Right atrium auricular region (tissue), 2 donors: ENCODE results near the gene TRPM6. TPM values are rescaled to one million over a fixed set of nuclear protein-coding genes. Genes with fewer than 3 reads are reported as not detected.

Experiments used
- DNase-seq: peaks from one replicate; pipeline ENCODE4 v3.0.0-alpha.2; 2019; ENCODE audit warnings: low spot score
- H3K27ac ChIP-seq, 2 donors: fragments of 200-600 bp; sonication (generic); 1 replicate in 1 of 2; 2 replicates in 1 of 2; pipeline ENCODE4 v1.5.1; 2016 to 2019
- H3K27me3 ChIP-seq, 2 donors: fragments of 200-600 bp; sonication (generic); one replicate each; pipeline versions ENCODE4 v1.5.1 to v1.6.0; 2017 to 2019
- H3K36me3 ChIP-seq: fragments of 200-600 bp; sonication (generic); one replicate; pipeline ENCODE4 v1.5.1; 2016
- H3K4me1 ChIP-seq, 2 donors: fragments of 200-600 bp; sonication (generic); one replicate each; pipeline versions ENCODE4 v1.5.1 to v1.6.0; 2017 to 2019
- H3K4me3 ChIP-seq, 2 donors: fragments of 200-600 bp; sonication (generic); 1 replicate in 1 of 2; 2 replicates in 1 of 2; pipeline ENCODE4 v1.5.1; 2017 to 2019; ENCODE audit warnings: mild to moderate bottlenecking in 1 of 2, moderate library complexity in 1 of 2
- H3K9me3 ChIP-seq, 2 donors: fragments of 200-600 bp; sonication (generic); one replicate each; pipeline ENCODE4 v1.5.1; 2019
- CTCF ChIP-seq, 2 donors: fragments of 200-600 bp; sonication (generic); IDR thresholded peaks; one replicate each; pipeline ENCODE4 v1.5.1; 2019; ENCODE audit warnings: antibody characterized with exemption in 2 of 2
- total RNA-seq, 2 donors: library from RNA; depleted of rRNA; stranded (reverse); fragments of >200 nt; gene quantifications; one replicate each; pipeline ENCODE4 v1.1.0, GENCODE V29; 2016

The TRPM6 gene
- total RNA-seq, 2 donors from 2014 or later = 0.19 to 0.83 TPM

- Histone ChIP-seq H3K4me1 (no peaks in the 10 kb centered on the region), H3K4me3 (no peak overlapping the region), H3K27me3 (no peaks in the 10 kb centered on the region), H3K27ac (no peak overlapping the region), H3K9me3 (no peaks in the 10 kb centered on the region), H3K36me3 (no peaks in the 10 kb centered on the region)
- TF ChIP-seq CTCF (IDR thresholded peaks at IDR 0.05) = no peak
- DNase-seq = no peak
These were observed 176.4 kb downstream of the TRPM6 start for GRCh38 chr9:74711341-74711740.

GRCh38 chr9:74697535-74697934 lies 190.2 kb downstream of the TRPM6 start:
- H3K4me3 ChIP-seq = no peak overlapping the region

GRCh38 chr9:74696520-74696919 lies 191.2 kb downstream of the TRPM6 start:
- DNase-seq = no peak
- Histone ChIP-seq H3K27me3 (no peaks in the 10 kb centered on the region), H3K36me3 (no peaks in the 10 kb centered on the region), H3K4me3 (no peak overlapping the region), H3K9me3 (no peaks in the 10 kb centered on the region), H3K4me1 (no peaks in the 10 kb centered on the region), H3K27ac (no peak overlapping the region)
- no peak for TF ChIP-seq CTCF (IDR thresholded peaks at IDR 0.05)

More at GRCh38 chr9:74697535-74697934, 190.2 kb downstream of the TRPM6 start:
- no peak overlapping the region for H3K27ac ChIP-seq
- no peaks in the 10 kb centered on the region for H3K27me3 ChIP-seq
- DNase-seq = no peak
- no peak for TF ChIP-seq CTCF (IDR thresholded peaks at IDR 0.05)
- H3K36me3 ChIP-seq = no peaks in the 10 kb centered on the region
- no peaks in the 10 kb centered on the region for H3K4me1 ChIP-seq
- no peaks in the 10 kb centered on the region for H3K9me3 ChIP-seq

GRCh38 chr9:74691058-74691457 lies 196.7 kb downstream of the TRPM6 start:
- no peaks in the 10 kb centered on the region for H3K27me3 ChIP-seq
- H3K4me1 ChIP-seq = no peaks in the 10 kb centered on the region
- no peak overlapping the region for H3K27ac ChIP-seq
- H3K4me3 ChIP-seq = no peak overlapping the region
- no peak for DNase-seq
- TF ChIP-seq CTCF (IDR thresholded peaks at IDR 0.05) = no peak
- H3K9me3 ChIP-seq = no peaks in the 10 kb centered on the region
- no peaks in the 10 kb centered on the region for H3K36me3 ChIP-seq

GRCh38 chr9:74683322-74683721 lies 204.4 kb downstream of the TRPM6 start:
- Histone ChIP-seq H3K4me3 (no peak overlapping the region), H3K9me3 (no peaks in the 10 kb centered on the region), H3K36me3 (no peaks in the 10 kb centered on the region), H3K27ac (no peak overlapping the region), H3K4me1 (no peaks in the 10 kb centered on the region), H3K27me3 (no peaks in the 10 kb centered on the region)
- DNase-seq = no peak
- TF ChIP-seq CTCF (IDR thresholded peaks at IDR 0.05) = no peak

- H3K4me3 ChIP-seq = no peak overlapping the region
These were observed 205.8 kb downstream of the TRPM6 start for GRCh38 chr9:74681906-74682305.

More at GRCh38 chr9:74681906-74682305, 205.8 kb downstream of the TRPM6 start:
- Histone ChIP-seq H3K4me1 (no peaks in the 10 kb centered on the region), H3K9me3 (no peaks in the 10 kb centered on the region), H3K27ac (no peak overlapping the region), H3K27me3 (no peaks in the 10 kb centered on the region), H3K36me3 (no peaks in the 10 kb centered on the region)
- TF ChIP-seq CTCF (IDR thresholded peaks at IDR 0.05) = no peak
- DNase-seq = no peak
